HG03469 (cell line): ENCODE data around the gene SLC30A1.

Source experiments
- ATAC-seq: cut with Tn5 transposase; IDR thresholded peaks from one replicate; pipeline ENCODE4 v1.9.1; 2021; ENCODE audit warnings: mild to moderate bottlenecking, moderate library complexity, moderate number of reproducible peaks; ENCODE audit not compliant: unreplicated experiment

The SLC30A1 gene

GRCh38 chr1:211526101-211526500 lies 52.9 kb downstream of the SLC30A1 start:
- no peak for ATAC-seq

GRCh38 chr1:211525101-211525676 lies 53.8 kb downstream of the SLC30A1 start:
- ATAC-seq: no peak

GRCh38 chr1:211524521-211524920 lies 54.4 kb downstream of the SLC30A1 start:
- no peak for ATAC-seq

GRCh38 chr1:211522804-211523203 lies 56.2 kb downstream of the SLC30A1 start:
- ATAC-seq: no peak
